Erythroblast (primary cell): ENCODE data around the gene EXO1.

ENCODE experiments used
- GATA1 ChIP-seq: IDR thresholded peaks from 2 replicates; pipeline ENCODE4 v1.6.1; 2011; ENCODE audit warnings: low read depth, mild to moderate bottlenecking, control low read depth, low read length, moderate library complexity
- POLR2A ChIP-seq: IDR thresholded peaks from 2 replicates; pipeline ENCODE4 v1.6.1; 2011; ENCODE audit warnings: mild to moderate bottlenecking, low read length

DNA sequence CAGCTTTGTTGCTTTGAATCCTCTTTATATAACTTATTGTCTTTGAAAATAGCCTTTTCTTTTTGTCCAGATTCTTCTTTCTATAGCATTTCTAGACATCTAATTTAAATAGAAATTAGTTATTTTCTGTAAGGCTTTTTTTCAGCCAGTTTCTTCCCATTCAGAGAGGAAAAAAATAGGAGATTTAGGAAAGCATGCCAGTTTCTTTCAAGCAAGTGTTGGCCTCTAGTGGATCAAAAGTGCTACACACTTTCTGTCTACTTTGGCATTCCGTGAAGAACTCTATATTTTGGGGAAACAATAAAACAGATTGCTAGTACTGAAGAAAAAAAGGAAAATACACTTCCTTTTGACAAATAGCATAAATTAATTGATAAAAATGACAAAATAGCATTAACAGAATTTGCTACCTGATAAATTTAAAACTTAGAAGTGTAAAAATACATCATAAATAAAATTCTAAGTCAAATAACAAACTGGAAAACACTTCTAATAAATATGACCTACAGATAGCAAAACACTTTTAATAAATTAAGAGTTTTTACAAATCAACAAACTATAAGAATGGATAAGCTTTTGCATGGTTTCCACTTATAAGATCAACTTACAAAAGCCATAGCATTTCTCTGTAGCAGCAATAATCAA is 13.1 kb upstream of the EXO1 start:
- TF ChIP-seq POLR2A (no peak), GATA1 (no peak)
